Left lung (tissue), 10 donors: ENCODE measurements around the gene RNF224. TPM values are rescaled to one million over a fixed set of nuclear protein-coding genes. Genes with fewer than 3 reads are reported as not detected.

Experiments used
- ATAC-seq: fragments of 200-7000 bp; cut with Tn5 transposase; one replicate; pipeline ENCODE4 v1.9.1; 2020; ENCODE audit warnings: moderate library complexity
- DNase-seq, 4 donors: peaks; one replicate each; pipeline ENCODE4 v3.0.0-alpha.2; 2013 to 2020
- H3K27ac ChIP-seq, 2 donors: fragments of 200-600 bp; sonication (generic) in 1 of 2; one replicate each; pipeline versions ENCODE4 v1.5.0 to v1.8.0; 2020 to 2021
- H3K27me3 ChIP-seq, 2 donors: fragments of 200-600 bp; sonication (generic) in 1 of 2; one replicate each; pipeline versions ENCODE4 v1.5.0 to v1.8.0; 2020 to 2021
- H3K36me3 ChIP-seq, 2 donors: fragments of 200-600 bp; sonication (generic) in 1 of 2; one replicate each; pipeline versions ENCODE4 v1.5.0 to v1.8.0; 2020 to 2021
- H3K4me1 ChIP-seq, 2 donors: fragments of 200-600 bp; one replicate each; pipeline ENCODE4 v1.8.0; 2021
- H3K4me3 ChIP-seq, 2 donors: fragments of 200-600 bp; sonication (generic) in 1 of 2; one replicate each; pipeline versions ENCODE4 v1.5.0 to v1.8.0; 2020 to 2021; ENCODE audit warnings: mild to moderate bottlenecking in 1 of 2
- H3K9me3 ChIP-seq, 2 donors: fragments of 200-600 bp; sonication (generic) in 1 of 2; one replicate each; pipeline versions ENCODE4 v1.5.0 to v1.8.0; 2020 to 2021
- CTCF ChIP-seq, 2 donors: fragments of 200-600 bp; sonication (generic) in 1 of 2; IDR thresholded peaks; one replicate each; pipeline versions ENCODE4 v1.5.0 to v1.8.0; 2021; ENCODE audit warnings: antibody characterized with exemption in 2 of 2
- intact Hi-C, 2 donors: fragments of 100-400 bp; cut with DNase I; formaldehyde crosslinking; loops; one replicate each; pipeline versions ENCODE4 v1.11.2 to v1.14.2; 2022
- polyA plus RNA-seq, 6 donors: library from polyadenylated mRNA; unstranded; fragments of 120-200 nt; gene quantifications; one replicate each; pipeline ENCODE4 v1.2.1, GENCODE V29; 2013; ENCODE audit not compliant: insufficient read length in 6 of 6
- total RNA-seq, 2 donors: library from RNA; stranded (reverse); fragmentation: NEBNext Ultra II Directional; extraction: Animal tissue kit (Norgen Biotek cat#: 25700); gene quantifications; one replicate each; pipeline ENCODE4 v1.2.1, GENCODE V29; 2021
- donor health status: DM: no; HTN: yes; CAD: no.
- donor health status: DM: no; HTN: no; CAD: no.

The RNF224 gene
- total and polyA plus RNA-seq, 8 donors, result 0.15 to 4.8 (median 2.6) TPM

- H3K9me3 ChIP-seq, result no peaks in the 10 kb centered on the region
- TF ChIP-seq CTCF (IDR thresholded peaks at IDR 0.05), result no peak
- peak overlapping the region; percentile 86 to 90 for H3K27ac ChIP-seq
- peak overlapping the region; percentile 47 to 70 for H3K4me3 ChIP-seq
- peak; percentile 86 for ATAC-seq
- no peaks in the 10 kb centered on the region for H3K36me3 ChIP-seq
- intact Hi-C loops, result no loop called here
- H3K27me3 ChIP-seq, result peaks cover 0 to 35% of the 10 kb centered on the region in 2 donors
- peaks cover 12 to 56% of the 10 kb centered on the region in 2 donors for H3K4me1 ChIP-seq
- peak; percentile 90 to 98 (median 97) for DNase-seq
Observed at GRCh38 chr9:137223078-137223970, 4.0 kb upstream of the RNF224 start.

GRCh38 chr9:137224830-137225694, 2.2 kb upstream of the RNF224 start, which contains the start of gene CYSRT1:
Gene CYSRT1 (plus strand): TSS chr9:137225174. CDS start chr9:137225622, 448 bp downstream.
- Histone ChIP-seq H3K4me3 (peak within 1 kb of the TSS; percentile 47 to 70), H3K27me3 (peaks cover 0 to 52% of the 10 kb centered on the region in 2 donors), H3K36me3 (no peaks in the 10 kb centered on the region), H3K9me3 (no peaks in the 10 kb centered on the region), H3K4me1 (peaks cover 12 to 47% of the 10 kb centered on the region in 2 donors), H3K27ac (peak within 1 kb of the TSS; percentile 86 to 90)
- intact Hi-C loops, result no loop called here
- TF ChIP-seq CTCF (IDR thresholded peaks at IDR 0.05), result no peak
- peak in 1 of 4 donors; percentile 86 for DNase-seq
- ATAC-seq, result no peak

- H3K36me3 ChIP-seq, result no peaks in the 10 kb centered on the region
- H3K27ac ChIP-seq, result no peak overlapping the region
- H3K4me3 ChIP-seq, result no peak overlapping the region
- H3K27me3 ChIP-seq, result peaks cover 0 to 59% of the 10 kb centered on the region in 2 donors
- no peaks in the 10 kb centered on the region for H3K9me3 ChIP-seq
- DNase-seq, result no peak
- intact Hi-C loops, result no loop called here
- H3K4me1 ChIP-seq, result peaks cover 12 to 47% of the 10 kb centered on the region in 2 donors
- no peak for ATAC-seq
- no peak for TF ChIP-seq CTCF (IDR thresholded peaks at IDR 0.05)
Observed at GRCh38 chr9:137225699-137226331, 1.5 kb upstream of the RNF224 start.

GRCh38 chr9:137226338-137227053, 806 bp upstream of the RNF224 start:
- intact Hi-C loops, result no loop called here
- H3K27ac ChIP-seq, result peak overlapping the region; percentile 45 to 65
- H3K9me3 ChIP-seq, result no peaks in the 10 kb centered on the region
- no peak for TF ChIP-seq CTCF (IDR thresholded peaks at IDR 0.05)
- H3K4me3 ChIP-seq, result no peak overlapping the region
- H3K36me3 ChIP-seq, result no peaks in the 10 kb centered on the region
- DNase-seq (no peak), ATAC-seq (no peak)
- peaks cover 12 to 45% of the 10 kb centered on the region in 2 donors for H3K4me1 ChIP-seq
- H3K27me3 ChIP-seq, result peaks cover 0 to 59% of the 10 kb centered on the region in 2 donors
